Colonic mucosa (tissue), 4 donors: Measurements from ENCODE around the gene ZNF396. TPM values are rescaled to one million over a fixed set of nuclear protein-coding genes. Genes with fewer than 3 reads are reported as not detected.

Experiments used
- DNase-seq: peaks from one replicate; pipeline ENCODE4 v3.0.0-alpha.2; 2020
- H3K27ac ChIP-seq: fragments of 200-600 bp; one replicate; pipeline ENCODE4 v1.8.0; 2021
- H3K27me3 ChIP-seq: fragments of 200-600 bp; one replicate; pipeline ENCODE4 v1.8.0; 2021
- H3K36me3 ChIP-seq: fragments of 200-600 bp; one replicate; pipeline ENCODE4 v1.8.0; 2021
- H3K4me1 ChIP-seq: fragments of 200-600 bp; one replicate; pipeline ENCODE4 v1.8.0; 2021; ENCODE audit warnings: mild to moderate bottlenecking
- H3K4me3 ChIP-seq: fragments of 200-600 bp; one replicate; pipeline ENCODE4 v1.8.0; 2021
- H3K9ac ChIP-seq, 2 donors: one replicate each; pipeline ENCODE4 v1.7.0; 2013; ENCODE audit warnings: control low read depth in 2 of 2, low read depth in 2 of 2, low read length in 2 of 2
- H3K9me3 ChIP-seq: fragments of 200-600 bp; one replicate; pipeline ENCODE4 v1.8.0; 2021
- CTCF ChIP-seq: fragments of 200-600 bp; IDR thresholded peaks from one replicate; pipeline ENCODE4 v1.8.0; 2022; ENCODE audit warnings: antibody characterized with exemption, mild to moderate bottlenecking
- intact Hi-C: fragments of 100-400 bp; cut with DNase I; formaldehyde crosslinking; loops from one replicate; pipeline ENCODE4 v1.14.1; 2022
- total RNA-seq, 2 donors: library from RNA; stranded (reverse); fragmentation: NEBNext Ultra II Directional in 1 of 2; extraction: Animal tissue kit (Norgen Biotek cat#: 25700) in 1 of 2; gene quantifications; one replicate each; pipeline ENCODE4 v1.2.1, GENCODE V29; 2021
- donor health status: healthy.
- donor health status: DM: no; HTN: no; CAD: no.
- donor health status: DM: no; HTN: no; CAD: no.

ZNF396 gene
- total RNA-seq, 2 donors from 2014 or later: 3.2 to 3.6 TPM

GRCh38 chr18:35393716-35394115 lies 16.6 kb upstream of the ZNF396 start:
- H3K27ac ChIP-seq: no peak overlapping the region
- no peaks in the 10 kb centered on the region for H3K4me1 ChIP-seq
- H3K4me3 ChIP-seq: no peak overlapping the region
- no peak for TF ChIP-seq CTCF
- intact Hi-C loops: no loop called here
- H3K27me3 ChIP-seq: no peaks in the 10 kb centered on the region
- DNase-seq: no peak
- H3K36me3 ChIP-seq: no peaks in the 10 kb centered on the region
- no peaks in the 10 kb centered on the region for H3K9me3 ChIP-seq
- H3K9ac ChIP-seq: no peak overlapping the region

- TF ChIP-seq CTCF: no peak
- H3K27ac ChIP-seq: no peak overlapping the region
- H3K4me3 ChIP-seq: no peak overlapping the region
- intact Hi-C loops: no loop called here
- H3K4me1 ChIP-seq: no peaks in the 10 kb centered on the region
- no peaks in the 10 kb centered on the region for H3K36me3 ChIP-seq
- DNase-seq: no peak
- H3K9me3 ChIP-seq: no peaks in the 10 kb centered on the region
- no peaks in the 10 kb centered on the region for H3K27me3 ChIP-seq
- no peak overlapping the region for H3K9ac ChIP-seq
These were observed 15.2 kb upstream of the ZNF396 start for GRCh38 chr18:35392375-35392774.

GRCh38 chr18:35390951-35391700 lies 14.0 kb upstream of the ZNF396 start:
- no peak overlapping the region for H3K9ac ChIP-seq
- DNase-seq: no peak
- intact Hi-C loops: no loop called here
- H3K27me3 ChIP-seq: no peaks in the 10 kb centered on the region
- H3K9me3 ChIP-seq: no peaks in the 10 kb centered on the region
- H3K36me3 ChIP-seq: no peaks in the 10 kb centered on the region
- TF ChIP-seq CTCF: no peak
- no peak overlapping the region for H3K27ac ChIP-seq
- H3K4me3 ChIP-seq: no peak overlapping the region
- H3K4me1 ChIP-seq: no peaks in the 10 kb centered on the region

GRCh38 chr18:35389095-35389618 lies 12.0 kb upstream of the ZNF396 start:
- no peaks in the 10 kb centered on the region for H3K4me1 ChIP-seq
- DNase-seq: no peak
- H3K36me3 ChIP-seq: no peaks in the 10 kb centered on the region
- no peak overlapping the region for H3K9ac ChIP-seq
- H3K4me3 ChIP-seq: no peak overlapping the region
- intact Hi-C loops: loop anchor here (5.0 kb wide), 1 partner anchor 563 kb away; no protein-coding TSS in a partner anchor
- no peak overlapping the region for H3K27ac ChIP-seq
- no peak for TF ChIP-seq CTCF
- no peaks in the 10 kb centered on the region for H3K9me3 ChIP-seq
- no peaks in the 10 kb centered on the region for H3K27me3 ChIP-seq

- H3K9me3 ChIP-seq: no peaks in the 10 kb centered on the region
- H3K9ac ChIP-seq: no peak overlapping the region
- H3K27ac ChIP-seq: no peak overlapping the region
- H3K36me3 ChIP-seq: no peaks in the 10 kb centered on the region
- no peak overlapping the region for H3K4me3 ChIP-seq
- DNase-seq: no peak
- no peaks in the 10 kb centered on the region for H3K27me3 ChIP-seq
- no peaks in the 10 kb centered on the region for H3K4me1 ChIP-seq
- intact Hi-C loops: loop anchor here (5.0 kb wide), 1 partner anchor 565 kb away; no protein-coding TSS in a partner anchor
- no peak for TF ChIP-seq CTCF
These were observed 10.0 kb upstream of the ZNF396 start for GRCh38 chr18:35387152-35387571.
